HepG2 (cell line): ENCODE results near the gene EPS8. TPM values are rescaled to one million over a fixed set of nuclear protein-coding genes. Genes with fewer than 3 reads are reported as not detected.

Source experiments
- ATAC-seq: fragments of 200-7000 bp; cut with Tn5 transposase; 3 replicates; pipeline ENCODE4 v1.9.1; 2020; ENCODE audit warnings: mild to moderate bottlenecking, moderate library complexity
- BruUV-seq: library from RNA; stranded (reverse); fragments of 400-500 nt; replicated peaks from 2 replicates; lab custom pipeline; 2021; lab: Mats Ljungman, UMichigan
- CTCF ChIA-PET: fragments of 300-600 bp; formaldehyde crosslinking; extraction: SDS; loops from one replicate; lab custom pipeline; 2021; ENCODE audit warnings: low total read pairs, inconsistent platforms, low intra/inter-chr PET ratio; lab: Yijun Ruan, JAX
- POLR2A ChIA-PET: fragments of 350-600 bp; sonication (Branson Sonifier 250); formaldehyde crosslinking; loops from one replicate; lab custom pipeline; 2020; ENCODE audit warnings: antibody characterized with exemption, inconsistent platforms; lab: Yijun Ruan, JAX
- DNase-seq: peaks from one replicate; pipeline ENCODE4 v3.0.0-alpha.2; 2015; ENCODE audit warnings: low spot score
- FAIRE-seq: peaks from 3 replicates; lab custom pipeline; 2011; peaks lifted over from hg19 to GRCh38; lab: Jason Lieb, UNC
- H2AFZ ChIP-seq: one replicate; pipeline ENCODE4 v1.6.1; 2011; ENCODE audit warnings: low read length, inconsistent platforms
- H3K27ac ChIP-seq: fragments of 300-600 bp; 3 replicates; pipeline ENCODE4 v1.8.0; 2011; ENCODE audit warnings: mixed run types, mild to moderate bottlenecking, mixed read lengths, low read length, inconsistent platforms; ENCODE audit not compliant: insufficient read depth; ENCODE audit errors: extremely low read length
- H3K27me3 ChIP-seq, 2 experiments: fragments of 200-600 bp in 1 of 2; 2 replicates in 1 of 2; 3 replicates in 1 of 2; pipeline versions ENCODE4 v1.6.0 to v1.8.0; 2011; ENCODE audit warnings: low read length in 2 of 2, mild to moderate bottlenecking in 2 of 2, moderate library complexity in 2 of 2, inconsistent platforms in 1 of 2; ENCODE audit not compliant: insufficient read depth in 2 of 2, control insufficient read depth in 1 of 2
- H3K36me3 ChIP-seq, 2 experiments: fragments of 200-600 bp in 1 of 2; replicated peaks in 1 of 2; 2 replicates in 1 of 2; 3 replicates in 1 of 2; pipeline versions ENCODE4 v1.5.1 to v1.8.0; 2011; ENCODE audit warnings: low read length in 2 of 2, inconsistent platforms in 1 of 2; ENCODE audit not compliant: insufficient read depth in 2 of 2, control insufficient read depth in 1 of 2
- H3K4me1 ChIP-seq: 2 replicates; pipeline ENCODE4 v1.5.1; 2012; ENCODE audit warnings: low read length, inconsistent platforms; ENCODE audit not compliant: insufficient read depth
- H3K4me2 ChIP-seq: 2 replicates; pipeline ENCODE4 v1.6.0; 2011; ENCODE audit warnings: low read depth, low read length, inconsistent platforms
- H3K4me3 ChIP-seq, 3 experiments: fragments of 200-600 bp in 1 of 3; sonication (generic), shearing (Covaris generic) in 1 of 3; replicated peaks in 1 of 3; 2 replicates each; pipeline ENCODE4 v1.5.1; 2011 to 2016; ENCODE audit warnings: low read length in 3 of 3, inconsistent platforms in 2 of 3, low read depth in 2 of 3, mild to moderate bottlenecking in 2 of 3, control low read depth in 1 of 3, mixed read lengths in 1 of 3; ENCODE audit not compliant: insufficient read depth in 1 of 3
- H3K79me2 ChIP-seq: one replicate; pipeline ENCODE4 v1.6.1; 2011; ENCODE audit warnings: low read length, inconsistent platforms; ENCODE audit not compliant: insufficient read depth
- H3K9ac ChIP-seq: 2 replicates; pipeline ENCODE4 v1.6.0; 2011; ENCODE audit warnings: mild to moderate bottlenecking, low read depth, low read length, inconsistent platforms; ENCODE audit not compliant: insufficient read depth
- H3K9me3 ChIP-seq: 2 replicates; pipeline ENCODE4 v1.5.1; 2012; ENCODE audit warnings: mild to moderate bottlenecking, low read length
- H4K20me1 ChIP-seq: 2 replicates; pipeline ENCODE4 v1.6.0; 2011; ENCODE audit warnings: inconsistent platforms, mild to moderate bottlenecking, low read length, moderate library complexity; ENCODE audit not compliant: insufficient read depth
- AGO2 ChIP-seq: fragments of 200-400 bp; formaldehyde crosslinking; optimal IDR thresholded peaks from 2 replicates; pipeline ENCODE3; 2017; ENCODE audit warnings: mild to moderate bottlenecking, low read depth, low read length, moderate library complexity
- CBX5 ChIP-seq: sonication (generic); formaldehyde crosslinking; IDR thresholded peaks from 2 replicates; pipeline ENCODE4 v1.4.0; 2020; ENCODE audit warnings: missing genetic modification reagents, borderline replicate concordance
- MLLT10 ChIP-seq: sonication (generic); formaldehyde crosslinking; IDR thresholded peaks from 2 replicates; pipeline ENCODE4 v1.4.0; 2020; ENCODE audit warnings: missing genetic modification reagents
- NCOA2 ChIP-seq: sonication (generic); formaldehyde crosslinking; IDR thresholded peaks from 2 replicates; pipeline ENCODE4 v1.8.0; 2022; ENCODE audit warnings: inconsistent platforms
- NFYC ChIP-seq: IDR thresholded peaks from 2 replicates; pipeline ENCODE4 v1.6.1; 2016; ENCODE audit warnings: missing genetic modification reagents, missing compliant biosample characterization
- RAD21 ChIP-seq: fragments of 450-650 bp; formaldehyde crosslinking; IDR thresholded peaks from 2 replicates; pipeline ENCODE4 v1.5.0; 2020; ENCODE audit warnings: mild to moderate bottlenecking
- RAD51 ChIP-seq: fragments of 450-650 bp; IDR thresholded peaks from 2 replicates; pipeline ENCODE4 v1.6.1; 2016; ENCODE audit warnings: borderline replicate concordance
- SATB2 ChIP-seq: sonication (generic); formaldehyde crosslinking; IDR thresholded peaks from 2 replicates; pipeline ENCODE4 v1.5.0; 2020; ENCODE audit warnings: missing genetic modification reagents
- ZHX2 ChIP-seq, 2 experiments: sonication (generic) in 1 of 2; formaldehyde crosslinking in 1 of 2; IDR thresholded peaks; 2 replicates each; pipeline versions ENCODE4 v1.6.1 to v1.9.0; 2014 to 2022; ENCODE audit warnings: antibody characterized with exemption in 1 of 2, borderline replicate concordance in 1 of 2, inconsistent platforms in 1 of 2, low read depth in 1 of 2, missing genetic modification reagents in 1 of 2
- ZNF513 ChIP-seq: sonication (generic); formaldehyde crosslinking; conservative IDR thresholded peaks from 2 replicates; pipeline ENCODE4 v1.5.0; 2020; ENCODE audit warnings: missing genetic modification reagents
- WGBS: methylation state at CpG from one replicate; pipeline ENCODE4 v1.1.6; 2017; ENCODE audit warnings: low lambda C conversion rate; 5-methylcytosine and 5-hydroxymethylcytosine counted together
- in situ Hi-C: cut with HindIII; loops from 2 replicates; pipeline ENCODE4 v1.10.0; 2017; ENCODE audit warnings: low pct_unique_long_range_greater_than_20kb; ENCODE audit not compliant: extremely low pct_ligation_motif_present
- intact Hi-C: fragments of 100-400 bp; cut with micrococcal nuclease; formaldehyde crosslinking; loops from one replicate; pipeline ENCODE4 v1.10.0; 2022; ENCODE audit not compliant: unreplicated experiment
- polyA plus RNA-seq, 8 experiments: library from polyadenylated mRNA; depleted of rRNA in 3 of 8; stranded (reverse) in 7 of 8; unstranded in 1 of 8; fragments of >200 nt; fragmentation: Illumina TruSeq in 4 of 8; extraction: Trizol in 4 of 8; gene quantifications; 2 replicates each; pipeline versions ENCODE4 v1.2.1 to v1.2.3, GENCODE V29; 2011 to 2016; ENCODE audit warnings: low read depth in 4 of 8, missing spikeins in 1 of 8, mixed read lengths in 1 of 8; ENCODE audit not compliant: insufficient read depth in 1 of 8
- total RNA-seq, 5 experiments: library from RNA; depleted of rRNA; stranded (reverse); fragments of >200 nt; fragmentation: Illumina TruSeq; extraction: Trizol; gene quantifications; 2 replicates each; pipeline ENCODE4 v1.2.3, GENCODE V29; 2016; ENCODE audit warnings: low read depth in 1 of 5

Gene EPS8
- total and polyA plus RNA-seq, 2 of the 13 experiments (the other 11 are each of a cell fraction or from before 2014, with no cell fraction given): 37.1 to 43.4 TPM

- H3K36me3 ChIP-seq: no peaks in the 10 kb centered on the region
- POLR2A ChIA-PET: no interaction called here
- CTCF ChIA-PET: interaction anchor here (1.6 kb wide), 1 partner anchor 51 kb away, joined by 7 read pairs; no protein-coding TSS in a partner anchor
- no peak for ATAC-seq
- H3K4me2 ChIP-seq: no peak overlapping the region
- H3K27me3 ChIP-seq: no peaks in the 10 kb centered on the region; a peak in 1 of 5 replicates
- no peak overlapping the region for H2AFZ ChIP-seq
- no peak for DNase-seq
- no peaks in the 10 kb centered on the region for H3K9me3 ChIP-seq
- FAIRE-seq: no peak
- in situ Hi-C loops (no loop called here), intact Hi-C loops (loop anchor here (1.0 kb wide), 2 partner anchors 52 to 308 kb away; no protein-coding TSS in a partner anchor)
- no peaks in the 10 kb centered on the region for H4K20me1 ChIP-seq
- H3K4me1 ChIP-seq: peaks cover 11% of the 10 kb centered on the region; the same call in 1 of the 2 replicates
- H3K4me3 ChIP-seq: no peak overlapping the region
- WGBS: 28% methylated on average over 7 of the region's 7 CpGs
- H3K79me2 ChIP-seq: no peaks in the 10 kb centered on the region
- H3K27ac ChIP-seq: no peak overlapping the region
- no peak overlapping the region for H3K9ac ChIP-seq
- TF ChIP-seq MLLT10 (CRISPR knock-in tag) (no peak), CBX5 (CRISPR knock-in tag) (no peak), ZNF513 (CRISPR knock-in tag) (no peak)
- TF ChIP-seq, all 625 proteins: peak for 0
- BruUV-seq: no TSS peak
These were observed 205.4 kb downstream of the EPS8 start for GRCh38 chr12:15583804-15584203.

GRCh38 chr12:15581006-15581405 is 208.2 kb downstream of the EPS8 start:
- no peaks in the 10 kb centered on the region for H3K9me3 ChIP-seq
- peak overlapping the region; percentile 53 for H3K4me2 ChIP-seq
- no peak overlapping the region for H3K27ac ChIP-seq
- peak overlapping the region in 1 of 3 experiments; percentile 20; a peak in 1 of 6 replicates for H3K4me3 ChIP-seq
- no TSS peak for BruUV-seq
- ChIA-PET POLR2A (no interaction called here), CTCF (no interaction called here)
- FAIRE-seq (no peak), DNase-seq (no peak), ATAC-seq (peak; percentile 70; the same call in 2 of the 3 replicates)
- H3K36me3 ChIP-seq: no peaks in the 10 kb centered on the region
- peak overlapping the region; percentile 47 for H2AFZ ChIP-seq
- H3K79me2 ChIP-seq: no peaks in the 10 kb centered on the region
- H4K20me1 ChIP-seq: no peaks in the 10 kb centered on the region
- in situ Hi-C loops: no loop called here
- intact Hi-C loops: no loop called here
- no peaks in the 10 kb centered on the region; a peak in 1 of 5 replicates for H3K27me3 ChIP-seq
- H3K4me1 ChIP-seq: peaks cover 11% of the 10 kb centered on the region; the same call in 1 of the 2 replicates
- no peak overlapping the region; the same call in 1 of the 2 replicates for H3K9ac ChIP-seq
- 29% methylated on average over 6 of the region's 6 CpGs for WGBS
- TF ChIP-seq AGO2 (no peak), RAD21 (CRISPR knock-in tag) (no peak), RAD51 (no peak), NFYC (CRISPR knock-in tag) (0 out of 2 replicates have a peak, but pooled peaks have one; percentile 30), ZHX2 (IDR thresholded peaks at IDR 0.05; ENCODE audit: low read depth) (no peak), ZHX2 (CRISPR knock-in tag; IDR thresholded peaks at IDR 0.05; ENCODE audit: borderline replicate concordance) (no peak), NCOA2 (no peak), SATB2 (no peak)
